RWPE1 (cell line): ENCODE results near the gene LCN12.
A peak's percentile ranks its signal among the peaks of the same experiment; 100 is the strongest.

Source experiments
- CTCF ChIA-PET: fragments of 350-600 bp; sonication (Branson Sonifier 250); formaldehyde crosslinking; extraction: SDS; loops from one replicate; lab custom pipeline; 2021; lab: Yijun Ruan, JAX
- POLR2A ChIA-PET: fragments of 400-600 bp; formaldehyde crosslinking; extraction: SDS; loops from one replicate; lab custom pipeline; 2020; ENCODE audit warnings: antibody characterized with exemption; ENCODE audit not compliant: low non-redundant PET; lab: Yijun Ruan, JAX
- DNase-seq: peaks from one replicate; pipeline ENCODE4 v3.0.0; 2012; ENCODE audit warnings: low spot score
- H3K27ac ChIP-seq: fragments of 450-650 bp; 2 replicates; pipeline ENCODE4 v1.5.1; 2017
- TF ChIP-seq, protein P1 (sequence below): fragments of 450-650 bp; conservative IDR thresholded peaks from 2 replicates; pipeline ENCODE4 v1.5.1; 2017; ENCODE audit warnings: low read depth, mild to moderate bottlenecking

The LCN12 gene

DNA sequence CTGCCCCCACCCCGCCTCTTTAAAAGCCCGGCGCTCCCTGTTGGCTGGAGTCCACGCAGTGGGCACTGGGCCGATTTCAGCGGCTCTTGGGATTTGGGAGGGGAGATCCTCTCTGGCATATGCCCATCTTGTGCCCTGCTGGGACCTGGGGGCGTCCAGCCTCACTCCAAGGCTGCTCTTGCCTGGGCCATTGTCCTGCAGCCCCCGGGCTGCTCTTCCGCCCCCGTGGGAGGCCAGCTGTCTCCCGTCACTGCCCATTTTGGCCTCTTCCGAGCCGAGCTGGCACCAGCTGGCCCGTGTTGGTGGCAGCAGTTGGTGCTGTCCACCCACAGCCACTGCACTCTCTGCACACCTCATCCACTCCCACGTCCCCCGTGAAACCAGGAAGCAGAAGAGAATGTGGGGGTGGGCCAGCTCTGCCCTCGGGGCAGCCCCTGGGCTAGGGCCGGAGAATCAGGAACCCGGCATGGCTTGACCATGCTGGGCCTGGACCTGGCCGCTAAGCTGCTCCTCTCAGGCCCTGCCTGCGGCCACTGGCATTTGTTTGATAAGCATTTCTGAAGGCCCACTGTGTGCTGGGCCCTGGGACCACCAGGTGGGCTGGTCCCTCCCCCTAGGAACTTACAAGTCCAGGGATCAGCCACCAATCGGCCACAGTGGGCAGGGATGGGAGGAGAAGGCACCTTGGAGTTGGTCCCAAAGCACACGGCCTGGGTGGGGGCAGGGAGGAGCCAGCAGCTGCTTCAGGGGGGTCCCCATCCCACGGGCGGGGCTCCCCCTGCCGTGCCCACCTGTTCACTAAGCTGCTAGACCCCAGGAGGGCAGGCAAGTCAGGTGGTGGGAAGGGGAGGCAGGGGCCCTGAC lies 4.8 kb upstream of the LCN12 start:
- ChIA-PET POLR2A (interaction anchor here (0.6 to 1.4 kb wide), 2 partner anchors 23 to 88 kb away, joined by 3 to 9 read pairs; no protein-coding TSS in a partner anchor), CTCF (interaction anchor here (0.6 to 5.9 kb wide), 14 partner anchors 8 to 830 kb away, joined by 3 to 97 read pairs (median 4); partner anchors contain the start of genes NPDC1 and PAXX)
- peak overlapping the region; percentile 89 for H3K27ac ChIP-seq
- TF ChIP-seq, protein P1, sequence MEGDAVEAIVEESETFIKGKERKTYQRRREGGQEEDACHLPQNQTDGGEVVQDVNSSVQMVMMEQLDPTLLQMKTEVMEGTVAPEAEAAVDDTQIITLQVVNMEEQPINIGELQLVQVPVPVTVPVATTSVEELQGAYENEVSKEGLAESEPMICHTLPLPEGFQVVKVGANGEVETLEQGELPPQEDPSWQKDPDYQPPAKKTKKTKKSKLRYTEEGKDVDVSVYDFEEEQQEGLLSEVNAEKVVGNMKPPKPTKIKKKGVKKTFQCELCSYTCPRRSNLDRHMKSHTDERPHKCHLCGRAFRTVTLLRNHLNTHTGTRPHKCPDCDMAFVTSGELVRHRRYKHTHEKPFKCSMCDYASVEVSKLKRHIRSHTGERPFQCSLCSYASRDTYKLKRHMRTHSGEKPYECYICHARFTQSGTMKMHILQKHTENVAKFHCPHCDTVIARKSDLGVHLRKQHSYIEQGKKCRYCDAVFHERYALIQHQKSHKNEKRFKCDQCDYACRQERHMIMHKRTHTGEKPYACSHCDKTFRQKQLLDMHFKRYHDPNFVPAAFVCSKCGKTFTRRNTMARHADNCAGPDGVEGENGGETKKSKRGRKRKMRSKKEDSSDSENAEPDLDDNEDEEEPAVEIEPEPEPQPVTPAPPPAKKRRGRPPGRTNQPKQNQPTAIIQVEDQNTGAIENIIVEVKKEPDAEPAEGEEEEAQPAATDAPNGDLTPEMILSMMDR = no peak
- no peak for DNase-seq

DNA sequence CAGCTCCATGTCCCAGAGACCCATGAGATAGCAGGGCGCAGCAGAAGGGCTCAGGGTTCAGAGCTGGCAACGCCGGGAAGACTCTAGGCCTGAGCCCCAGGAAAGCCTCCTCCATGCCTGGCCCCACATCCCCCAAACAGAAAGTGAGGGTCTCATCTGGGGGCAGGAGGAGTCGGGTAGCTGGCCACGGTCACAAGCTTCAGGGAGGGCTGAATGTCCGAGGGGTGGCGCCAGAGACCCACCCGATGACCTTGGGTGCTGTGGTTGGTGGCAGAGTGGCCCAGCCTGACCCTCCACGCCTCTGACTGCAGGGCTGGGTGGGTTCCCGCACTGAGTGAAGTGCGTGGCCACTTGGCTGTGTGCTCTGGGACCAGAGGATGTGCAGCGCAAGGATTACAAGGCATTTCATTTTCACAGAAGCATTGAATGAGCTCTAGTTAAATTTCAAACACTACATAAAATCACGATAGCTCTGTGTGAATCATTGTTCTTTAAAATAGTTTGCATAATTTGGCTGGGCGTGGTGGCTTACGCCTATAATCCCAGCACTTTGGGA lies 4.0 kb upstream of the LCN12 start:
- peak; percentile 37 for DNase-seq
- TF ChIP-seq, protein P1 = peak; percentile 86
- ChIA-PET POLR2A (interaction anchor here (0.5 to 1.4 kb wide), 3 partner anchors 44 to 116 kb away, joined by 3 to 9 read pairs (median 3); partner anchors contain the start of gene PAXX), CTCF (interaction anchor here (0.6 to 5.9 kb wide), 15 partner anchors 9 to 839 kb away, joined by 3 to 97 read pairs (median 4); partner anchors contain the start of genes NPDC1 and PAXX)
- peak overlapping the region; percentile 89 for H3K27ac ChIP-seq

DNA sequence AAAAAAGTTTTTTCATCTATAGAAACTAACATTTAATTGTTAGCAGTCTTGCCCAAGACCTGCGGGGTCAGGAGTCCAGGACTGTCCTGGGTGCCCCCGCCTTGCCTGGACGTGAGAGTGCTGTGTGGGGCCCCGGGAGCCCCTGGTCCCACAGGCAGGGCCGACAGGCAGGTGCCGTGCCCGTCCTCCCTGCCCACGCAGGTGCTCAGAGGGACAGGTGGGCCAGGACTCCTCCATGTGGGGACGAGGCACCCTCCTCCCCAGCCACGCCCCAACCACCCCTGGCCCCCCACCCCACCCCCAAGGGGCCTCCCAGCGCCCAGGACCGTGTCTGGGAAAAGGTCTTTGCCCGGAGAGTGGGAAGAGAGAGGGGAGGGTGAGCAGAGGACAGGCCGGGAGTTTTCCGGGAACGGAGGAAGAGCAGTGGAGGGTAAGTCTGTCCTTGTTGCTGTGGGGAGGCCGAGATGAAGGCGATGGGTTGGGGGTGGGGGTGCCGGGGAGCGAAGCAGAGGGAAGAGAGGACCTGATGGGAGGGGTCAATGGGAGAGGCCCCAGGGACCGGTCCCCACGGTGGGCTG lies 2.7 kb upstream of the LCN12 start:
- peak overlapping the region; percentile 89 for H3K27ac ChIP-seq
- ChIA-PET POLR2A (interaction anchor here (0.7 to 1.0 kb wide), 3 partner anchors 43 to 86 kb away, joined by 3 to 8 read pairs (median 8); partner anchors contain the start of gene PAXX), CTCF (interaction anchor here (0.6 to 3.0 kb wide), 5 partner anchors 51 to 191 kb away, joined by 3 to 20 read pairs (median 4); partner anchors contain the start of genes AJM1 and LCN8)
- TF ChIP-seq, protein P1 = no peak
- DNase-seq = no peak

DNA sequence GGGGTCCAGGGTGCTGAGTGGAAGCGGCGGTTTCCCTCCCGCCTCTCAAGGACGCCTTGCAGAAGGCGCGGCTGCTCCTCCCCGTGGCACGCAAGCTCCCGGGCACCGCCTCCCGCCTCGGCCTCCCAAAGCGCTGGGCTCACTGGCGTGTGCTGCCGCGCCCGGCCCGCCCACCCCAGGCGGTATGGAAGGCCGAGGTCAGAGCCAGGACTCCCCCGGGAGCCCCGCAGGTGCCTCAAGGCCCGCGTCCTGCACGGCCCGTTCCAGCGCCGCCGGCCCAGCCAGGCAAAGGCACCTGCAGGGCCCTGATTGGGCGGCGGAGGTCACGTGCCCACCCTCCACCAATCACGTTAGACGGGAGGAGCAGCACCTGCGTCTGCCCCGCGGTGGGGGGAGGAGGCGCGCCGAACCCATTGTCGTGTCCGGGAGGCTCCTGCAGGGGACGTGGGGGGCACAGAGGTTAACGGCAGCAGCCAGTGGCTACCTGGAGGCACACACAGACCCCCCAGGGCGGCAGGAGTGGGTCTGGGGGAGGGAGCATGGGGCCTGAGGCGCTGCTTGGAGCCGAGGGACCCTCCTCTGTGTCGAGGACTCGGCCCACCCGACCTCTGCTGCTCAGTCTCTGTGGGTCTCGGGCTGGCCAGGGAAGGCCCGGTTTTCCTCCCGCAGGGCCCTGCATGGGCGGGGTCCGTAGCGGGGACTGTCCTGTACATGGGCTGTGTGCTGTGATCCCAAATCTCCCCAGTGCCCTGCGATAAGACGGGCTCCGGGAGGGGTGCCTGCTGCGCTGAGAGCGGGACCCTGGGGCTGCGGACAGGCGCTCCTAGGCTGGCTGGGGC lies 2.0 kb upstream of the LCN12 start:
- ChIA-PET CTCF (interaction anchor here (0.6 to 3.0 kb wide), 6 partner anchors 50 to 213 kb away, joined by 3 to 20 read pairs (median 4); partner anchors contain the start of genes AJM1 and LCN8), POLR2A (interaction anchor here (0.6 to 1.0 kb wide), 3 partner anchors 21 to 85 kb away, joined by 3 to 8 read pairs (median 8); partner anchors contain the start of gene PAXX)
- TF ChIP-seq, protein P1 = no peak; the same call in 1 of the 2 replicates

GRCh38 chr9:136950656-136951276 lies 1.3 kb upstream of the LCN12 start:
- peak overlapping the region; percentile 89 for H3K27ac ChIP-seq
- POLR2A ChIA-PET = interaction anchor here (0.6 kb wide), 1 partner anchor 22 kb away, joined by 8 read pairs; no protein-coding TSS in a partner anchor
- no peak for DNase-seq
- TF ChIP-seq, protein P1 = no peak
- CTCF ChIA-PET = interaction anchor here (0.6 to 3.0 kb wide), 4 partner anchors 19 to 212 kb away, joined by 3 to 20 read pairs (median 4); no protein-coding TSS in a partner anchor

More for the DNA sequence above, 2.0 kb upstream of the LCN12 start:
- peak; percentile 100 for DNase-seq
- peak overlapping the region; percentile 89 for H3K27ac ChIP-seq
